IPS DF 4.7 (cell line): ENCODE results near the gene FMNL3.
"Not testable (repeated sequence)": the region's sequence is repeated elsewhere in the genome, so short reads cannot be mapped to it uniquely, and the experiment has no call there.

ENCODE experiments used
- DNase-seq: peaks from one replicate; pipeline ENCODE4 v3.0.0-alpha.2; 2013; ENCODE audit warnings: low spot score; ENCODE audit errors: extremely low read depth

FMNL3 gene

GRCh38 chr12:49632401-49632800 is 74.8 kb downstream of the FMNL3 start:
- DNase-seq, result no peak

GRCh38 chr12:49631336-49631907 is 75.8 kb downstream of the FMNL3 start:
- DNase-seq, result no peak

GRCh38 chr12:49627752-49628360 is 79.3 kb downstream of the FMNL3 start:
- no peak for DNase-seq

DNA sequence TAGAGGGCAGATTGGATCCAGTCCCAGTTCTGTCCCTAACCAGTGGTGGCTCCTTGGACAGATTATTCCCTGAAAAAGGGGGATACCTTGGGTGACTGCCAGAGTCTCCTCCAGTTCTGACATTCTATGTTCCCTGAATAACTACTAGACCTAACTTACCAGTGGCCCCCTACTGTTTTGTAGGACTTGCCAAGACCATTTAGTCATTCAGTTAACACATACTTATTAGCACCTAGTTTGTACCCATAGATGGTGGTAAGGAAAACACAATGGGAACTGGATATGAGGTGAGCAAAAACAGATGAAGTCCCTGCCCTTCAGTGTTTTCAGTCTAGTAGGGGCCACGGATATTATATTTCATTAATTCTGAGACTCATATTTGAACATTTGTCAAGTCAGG is 80.4 kb downstream of the FMNL3 start:
- no peak for DNase-seq

DNA sequence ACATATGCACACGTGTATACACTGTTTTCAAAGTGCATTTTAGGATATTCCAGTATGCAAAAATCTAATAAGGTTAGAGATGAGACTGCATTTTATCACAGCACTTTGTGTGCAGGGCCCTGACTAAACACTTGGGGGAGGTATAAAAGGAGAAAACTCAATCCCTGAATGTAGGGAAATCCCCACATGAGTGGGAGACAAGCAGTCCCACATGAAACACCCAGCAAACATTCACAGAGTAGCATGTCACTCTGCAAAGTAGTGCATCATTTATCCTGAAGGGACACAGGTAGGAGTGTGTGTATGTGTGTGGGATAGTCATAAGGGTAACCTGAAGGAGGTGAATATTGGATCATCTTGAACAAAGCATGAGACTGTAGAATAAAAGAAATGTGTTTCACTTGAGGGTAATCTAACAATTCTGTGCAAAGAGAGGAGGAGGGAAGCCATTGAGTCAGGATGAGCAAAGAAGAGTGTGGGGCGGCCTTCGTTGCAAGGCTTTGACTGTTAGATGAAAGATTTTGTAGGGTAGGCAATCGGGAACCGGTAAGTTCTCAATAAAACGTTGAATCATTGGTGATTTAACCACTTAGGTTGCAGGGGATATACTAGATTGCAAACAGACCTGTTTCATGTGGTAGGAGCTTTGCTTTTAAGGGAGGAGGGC is 80.9 kb downstream of the FMNL3 start:
- DNase-seq, result no peak

- DNase-seq, result no peak
These were observed 82.2 kb downstream of the FMNL3 start for GRCh38 chr12:49624921-49625577.

DNA sequence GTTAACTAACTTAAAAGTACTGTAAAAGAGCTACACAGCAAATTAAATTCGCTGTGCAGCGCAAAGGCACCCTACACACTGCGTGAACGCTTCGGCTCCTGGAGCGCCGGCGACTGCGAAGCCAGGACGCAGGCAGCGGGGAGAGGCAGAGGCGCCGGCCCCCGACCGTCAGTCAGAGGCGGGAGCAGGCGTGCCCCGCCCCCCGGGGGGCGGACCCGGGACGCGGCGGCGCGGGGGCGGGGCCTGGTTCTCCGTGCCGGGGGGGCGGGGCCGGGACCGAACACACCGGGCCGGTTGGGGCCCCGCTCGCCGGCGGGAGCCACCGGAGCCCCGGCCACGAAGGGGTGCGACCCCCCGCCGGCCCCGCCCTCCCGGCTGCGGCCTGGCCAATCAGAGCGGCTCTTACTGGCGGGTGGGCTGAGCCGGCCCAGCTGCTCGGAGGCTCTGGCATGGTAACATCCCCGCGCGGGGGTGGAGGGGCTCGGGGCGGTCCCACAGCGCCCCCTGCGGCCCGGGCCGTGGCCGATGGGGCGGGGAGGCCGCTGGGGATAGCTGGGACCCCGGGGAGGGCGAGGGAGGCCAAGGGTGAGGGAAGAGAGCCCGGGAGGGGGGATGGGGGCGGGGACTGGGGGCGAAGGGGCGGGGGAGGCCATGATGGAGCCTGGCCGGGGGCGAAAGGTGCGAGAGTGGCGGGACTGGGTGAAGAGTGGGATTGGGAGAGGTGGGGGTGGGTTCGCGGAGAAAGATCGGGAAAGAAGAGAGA is 83.9 kb downstream of the FMNL3 start, which contains the start of gene PRPF40B:
Gene PRPF40B (plus strand): TSS at position 420 of the 763 bp plus-strand sequence. CDS start 30 bp downstream, at position 450.
- no peak for DNase-seq

DNA sequence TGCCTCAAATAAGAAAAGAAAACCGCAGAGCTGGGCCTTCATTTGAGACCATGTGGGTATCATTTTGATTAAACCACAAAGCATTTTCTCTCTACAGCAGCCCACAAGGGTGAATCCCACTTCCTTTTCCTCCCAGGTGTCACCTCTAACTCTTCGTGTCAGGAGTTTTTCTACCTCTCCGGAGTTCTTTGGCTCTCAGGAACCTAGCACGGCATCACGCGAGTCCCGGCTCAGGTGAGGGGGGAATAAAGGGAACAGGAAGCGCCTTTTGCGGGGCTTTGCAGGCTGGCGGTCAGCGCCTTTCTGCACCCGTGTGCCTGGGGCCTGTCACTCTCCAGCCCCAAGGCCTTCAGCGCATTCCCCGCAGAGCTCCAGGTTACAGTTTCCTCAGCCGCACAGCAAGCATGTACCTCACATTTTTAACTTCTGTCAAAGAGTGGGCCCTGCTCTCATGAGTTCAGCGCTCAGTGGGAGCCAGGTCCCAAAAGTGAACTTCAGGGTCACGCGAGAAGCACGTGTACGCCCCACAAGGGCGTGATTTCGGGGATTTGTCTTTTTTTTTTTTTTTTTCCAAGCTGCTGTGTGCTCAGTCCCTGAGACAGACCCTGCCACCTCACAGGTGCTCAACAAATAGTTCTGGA is 84.6 kb downstream of the FMNL3 start:
- no peak for DNase-seq

DNA sequence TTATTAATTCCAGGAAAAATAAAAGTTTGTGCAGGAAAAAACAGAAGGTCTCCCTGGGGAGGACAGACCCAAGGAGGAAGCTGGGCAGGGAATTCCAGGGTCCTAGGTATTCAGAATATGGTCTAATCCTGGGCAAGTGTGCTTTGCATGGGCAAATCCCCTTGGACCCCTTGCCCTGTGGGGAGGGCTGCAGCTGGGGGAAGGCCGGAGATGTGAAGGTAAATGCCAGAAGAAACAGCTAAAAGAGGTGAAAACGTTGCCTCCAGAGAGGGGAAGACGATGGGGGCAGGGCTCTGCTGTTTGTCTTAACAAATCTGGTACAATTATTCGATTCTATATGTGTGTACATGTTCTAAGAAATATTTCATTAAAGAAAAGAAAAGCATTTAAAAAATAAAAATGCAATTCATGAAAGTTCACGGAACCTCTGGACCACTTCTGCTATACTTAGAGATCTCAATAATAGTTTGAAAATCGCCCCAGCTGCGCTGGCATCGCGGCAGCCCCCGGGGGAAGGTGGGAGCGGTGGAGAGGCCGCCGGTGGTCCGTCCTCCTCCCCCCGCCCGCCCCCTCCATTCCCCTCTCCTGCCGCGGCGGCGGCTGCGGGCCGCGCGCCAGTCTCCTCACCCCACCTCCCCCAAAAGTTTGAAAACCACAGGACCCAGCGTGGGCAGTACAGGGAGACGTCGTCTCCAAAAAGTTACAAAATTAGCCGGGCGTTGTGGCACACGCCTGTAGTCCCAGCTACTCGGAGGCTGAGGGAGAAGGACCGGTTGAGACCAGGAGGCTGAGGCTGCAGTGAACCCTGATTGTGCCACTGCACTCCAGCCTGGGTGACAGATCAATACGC is 85.3 kb downstream of the FMNL3 start:
- DNase-seq, result no peak

DNA sequence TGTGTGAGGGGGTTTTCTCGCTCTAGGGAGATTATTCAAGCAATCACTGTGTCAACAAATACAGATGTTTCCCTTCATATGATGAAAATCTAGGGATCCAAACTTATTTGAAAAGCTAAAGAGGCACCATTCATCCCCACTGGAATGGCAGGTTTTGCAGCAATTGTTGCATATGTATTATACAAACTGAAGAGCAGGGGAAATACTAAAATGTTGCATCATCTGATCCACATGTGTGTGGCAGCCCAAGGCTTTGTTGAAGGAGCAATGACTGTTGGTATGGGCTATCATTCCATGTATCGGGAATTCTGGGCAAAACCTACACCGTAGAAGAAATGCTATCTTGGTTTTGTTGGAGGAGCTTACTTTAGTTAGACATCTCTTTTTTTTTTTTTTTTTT is 87.9 kb downstream of the FMNL3 start:
- no peak for DNase-seq

- DNase-seq, result no peak
These were observed 88.6 kb downstream of the FMNL3 start for GRCh38 chr12:49618576-49618975.

GRCh38 chr12:49616533-49617219 is 90.5 kb downstream of the FMNL3 start:
- no peak for DNase-seq

DNA sequence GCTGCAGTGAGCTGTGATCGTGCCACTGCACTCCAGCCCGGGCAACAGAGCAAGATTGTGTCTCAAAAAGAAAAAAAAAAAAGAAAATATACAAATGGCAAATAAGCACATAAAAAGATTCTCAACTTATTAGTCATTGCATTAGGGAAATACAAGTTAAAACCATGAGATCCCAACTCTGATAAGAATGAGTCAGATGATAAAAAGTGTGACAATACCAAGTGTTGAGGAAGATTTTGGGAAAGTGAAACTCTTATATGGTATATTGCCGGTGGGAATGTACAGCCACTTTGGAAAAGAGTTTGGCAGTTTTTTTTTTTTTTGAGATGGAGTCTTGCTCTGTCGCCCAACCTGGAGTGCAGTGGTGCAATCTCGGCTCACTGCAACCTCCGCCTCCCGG is 91.5 kb downstream of the FMNL3 start:
- DNase-seq, result no peak

- no peak for DNase-seq
These were observed 95.0 kb downstream of the FMNL3 start for GRCh38 chr12:49612210-49612609.

- not testable (repeated sequence) for DNase-seq
These were observed 96.4 kb downstream of the FMNL3 start for GRCh38 chr12:49610785-49611184.

- no peak for DNase-seq
These were observed 97.4 kb downstream of the FMNL3 start for GRCh38 chr12:49609875-49610154.

DNA sequence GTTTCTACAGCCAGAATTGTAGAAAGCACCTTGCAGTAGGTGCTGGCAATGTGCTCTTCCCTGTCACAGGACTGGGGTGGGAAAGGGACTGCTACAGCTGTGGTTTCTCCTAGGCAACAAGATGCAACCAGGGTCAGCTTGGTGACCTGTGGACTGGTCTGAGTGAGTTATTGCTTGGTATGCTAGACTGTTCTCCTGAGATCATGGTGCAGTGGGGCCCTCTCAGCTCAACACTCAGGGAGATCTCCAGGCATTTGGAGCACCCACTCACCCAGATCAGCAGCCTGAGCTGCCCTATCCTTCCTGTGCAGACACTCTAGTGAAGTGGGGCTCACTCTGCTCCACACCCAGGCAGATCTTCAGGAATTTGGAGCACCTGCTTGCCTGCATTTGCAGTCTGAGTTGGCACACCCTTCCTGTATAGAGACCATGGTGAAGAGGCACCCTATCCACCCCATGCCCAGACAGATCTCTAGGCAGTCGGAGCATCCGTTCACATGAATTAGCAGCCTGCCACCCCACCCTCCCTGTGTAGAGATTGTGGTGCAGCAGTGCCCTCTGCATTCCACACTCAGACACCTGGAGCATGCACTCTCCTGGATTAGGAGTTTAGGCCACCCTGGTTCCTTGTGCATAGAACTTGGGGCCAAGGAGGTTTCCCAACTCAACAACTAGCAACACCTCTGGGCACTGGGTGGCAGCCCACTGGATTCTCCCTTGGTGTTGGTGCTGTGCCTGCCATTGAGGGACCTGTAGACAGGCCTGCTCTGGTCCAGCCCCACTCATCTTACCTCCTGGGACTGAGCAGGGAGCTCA is 97.9 kb downstream of the FMNL3 start:
- DNase-seq, result no peak

DNA sequence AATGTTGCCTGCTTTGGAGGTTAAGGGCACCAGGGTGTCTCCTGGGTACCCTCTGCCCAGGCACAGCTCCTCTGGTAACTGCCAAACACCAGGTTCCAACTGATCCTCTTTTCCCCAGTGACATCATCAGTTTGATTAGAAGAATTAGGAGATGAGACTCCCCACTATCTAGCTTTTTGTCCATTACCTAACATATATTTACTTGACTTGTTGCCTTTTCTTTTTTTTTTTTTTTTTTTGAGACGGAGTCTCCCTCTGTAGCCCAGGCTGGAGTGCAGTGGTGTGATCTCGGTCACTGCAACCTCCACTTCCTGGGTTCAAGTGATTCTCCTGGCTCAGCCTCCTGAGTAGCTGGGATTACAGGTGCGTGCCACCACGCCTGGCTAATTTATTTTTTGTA is 101.7 kb downstream of the FMNL3 start, which contains the start of gene FAM186B:
Gene FAM186B (minus strand): TSS at position 101 of the 400 bp plus-strand sequence. CDS start 162 bp downstream, outside the sequence.
- DNase-seq, result not testable (repeated sequence)

- no peak for DNase-seq
These were observed 102.3 kb downstream of the FMNL3 start for GRCh38 chr12:49604856-49605255.
